ENCODE results near the gene CBY3. TPM values are rescaled to one million over a fixed set of nuclear protein-coding genes. Genes with fewer than 3 reads are reported as not detected.
"Not testable (repeated sequence)": the region's sequence is repeated elsewhere in the genome, so short reads cannot be mapped to it uniquely, and the experiment has no call there.

The CBY3 gene
- total and polyA plus RNA-seq, 2 donors (not counting 1 experiment from before 2014, with no cell fraction given) = 0.13 to 0.37 TPM

DNA sequence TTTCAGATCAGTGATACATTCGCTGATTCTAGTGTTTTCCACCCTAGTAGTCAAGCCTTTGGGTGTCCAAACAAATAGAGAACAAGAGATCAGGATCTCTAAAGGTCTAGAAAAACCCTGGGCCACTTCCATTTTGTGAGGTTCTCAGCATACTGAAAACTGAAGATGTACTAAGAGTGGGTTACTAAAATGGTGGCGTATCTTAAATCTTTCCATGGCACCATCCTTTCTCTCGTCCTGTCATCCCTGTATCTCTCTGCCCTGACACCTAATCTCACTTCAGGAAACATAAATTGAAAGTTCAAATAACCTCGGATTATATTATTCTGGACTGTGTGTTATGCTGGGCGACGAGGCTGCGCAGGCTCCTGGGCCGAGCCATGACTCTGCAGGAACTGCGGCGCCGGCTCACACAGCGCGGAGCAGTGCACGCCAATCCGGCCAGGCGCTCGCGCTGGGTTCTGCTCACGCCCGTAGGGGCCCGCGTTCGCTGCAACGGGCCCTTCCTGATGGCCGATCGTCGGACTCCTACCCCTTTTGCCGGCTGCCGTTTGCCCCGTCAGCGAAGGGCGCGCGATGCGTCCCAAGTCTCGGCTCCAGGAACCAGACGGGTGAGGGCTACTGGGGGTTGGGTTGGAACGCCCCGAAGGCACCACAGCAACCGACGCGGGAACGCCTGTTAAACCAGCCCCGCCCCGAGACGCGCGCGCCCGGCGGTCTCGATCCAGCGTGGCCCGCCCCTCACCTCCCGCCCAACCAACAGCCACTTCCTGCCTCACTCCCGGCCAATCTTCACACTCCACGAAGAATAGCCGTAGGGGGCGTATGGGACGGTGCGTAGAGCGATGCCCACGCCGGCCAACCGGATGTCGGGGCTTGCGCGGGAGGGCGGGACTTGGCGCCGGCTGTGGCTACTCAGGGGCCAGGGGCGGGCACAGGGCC lies 17.4 kb upstream of the CBY3 start:
- Histone ChIP-seq H3K4me2 (replicated peaks; ENCODE audit: low read depth, low read length, poor library complexity, severe bottlenecking) (peak overlapping the region; percentile 94), H2AFZ (ENCODE audit: insufficient read depth, low read depth, low read length, poor library complexity, severe bottlenecking) (peak overlapping the region; percentile 97), H3K9me3 (ENCODE audit: control extremely low read depth in 1 of 3, control insufficient read depth in 2 of 3, insufficient read depth in 1 of 3, low read length in 2 of 3) (peaks cover 0 to 4% (median 0%) of the 10 kb centered on the region in 3 donors), H3K4me3 (ENCODE audit: control extremely low read depth in 1 of 5, extremely low read depth in 1 of 5, insufficient read depth in 1 of 5, low read depth in 2 of 5, low read length in 4 of 5) (peak overlapping the region; percentile 65 to 95 (median 90)), H4K20me1 (ENCODE audit: control insufficient read depth, insufficient read depth, low read length, poor library complexity, severe bottlenecking) (peaks cover 23% of the 10 kb centered on the region), H3K27me3 (replicated peaks in 1 of 4; ENCODE audit: control extremely low read depth in 1 of 4, control insufficient read depth in 3 of 4, insufficient read depth in 4 of 4, low read length in 3 of 4) (no peaks in the 10 kb centered on the region), H3K79me2 (ENCODE audit: control insufficient read depth, insufficient read depth, low read length) (peaks cover 45% of the 10 kb centered on the region), H3K36me3 (replicated peaks in 1 of 2; ENCODE audit: control extremely low read depth in 1 of 2, control insufficient read depth in 1 of 2, extremely low read depth in 1 of 2, insufficient read depth in 2 of 2, low read length in 1 of 2) (peaks cover 2 to 5% of the 10 kb centered on the region in 2 experiments), H3K9ac (ENCODE audit: low read length) (peak overlapping the region; percentile 96), H3K27ac (ENCODE audit: low read length in 2 of 2) (peak overlapping the region; percentile 92 to 98), H3K4me1 (ENCODE audit: control insufficient read depth in 2 of 2, insufficient read depth in 2 of 2, low read length in 2 of 2) (peaks cover 16 to 27% of the 10 kb centered on the region in 2 donors)
- TF ChIP-seq, protein P1, sequence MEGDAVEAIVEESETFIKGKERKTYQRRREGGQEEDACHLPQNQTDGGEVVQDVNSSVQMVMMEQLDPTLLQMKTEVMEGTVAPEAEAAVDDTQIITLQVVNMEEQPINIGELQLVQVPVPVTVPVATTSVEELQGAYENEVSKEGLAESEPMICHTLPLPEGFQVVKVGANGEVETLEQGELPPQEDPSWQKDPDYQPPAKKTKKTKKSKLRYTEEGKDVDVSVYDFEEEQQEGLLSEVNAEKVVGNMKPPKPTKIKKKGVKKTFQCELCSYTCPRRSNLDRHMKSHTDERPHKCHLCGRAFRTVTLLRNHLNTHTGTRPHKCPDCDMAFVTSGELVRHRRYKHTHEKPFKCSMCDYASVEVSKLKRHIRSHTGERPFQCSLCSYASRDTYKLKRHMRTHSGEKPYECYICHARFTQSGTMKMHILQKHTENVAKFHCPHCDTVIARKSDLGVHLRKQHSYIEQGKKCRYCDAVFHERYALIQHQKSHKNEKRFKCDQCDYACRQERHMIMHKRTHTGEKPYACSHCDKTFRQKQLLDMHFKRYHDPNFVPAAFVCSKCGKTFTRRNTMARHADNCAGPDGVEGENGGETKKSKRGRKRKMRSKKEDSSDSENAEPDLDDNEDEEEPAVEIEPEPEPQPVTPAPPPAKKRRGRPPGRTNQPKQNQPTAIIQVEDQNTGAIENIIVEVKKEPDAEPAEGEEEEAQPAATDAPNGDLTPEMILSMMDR (IDR thresholded peaks at IDR 0.05) = no peak
- TF ChIP-seq EZH2 (IDR thresholded peaks at IDR 0.05; ENCODE audit: borderline replicate concordance, insufficient read depth, low read depth, low read length, poor library complexity, severe bottlenecking) = no peak
- DNase-seq (peak; percentile 99), ATAC-seq (ENCODE audit: low read depth) (peak; percentile 90)
- Mint-ChIP-seq H3K4me3 (peak overlapping the region; percentile 99), H3K9me3 (ENCODE audit: insufficient read depth) (no peaks in the 10 kb centered on the region), H3K27me3 (no peaks in the 10 kb centered on the region), H3K4me1 (peaks cover 30% of the 10 kb centered on the region), H3K27ac (peak overlapping the region; percentile 99)
- WGBS (ENCODE audit: insufficient coverage) = 1% methylated on average over 57 of the region's 72 CpGs
- POLR2A ChIA-PET = interaction anchor here (0.6 to 1.5 kb wide), 2 partner anchors 75 to 1567 kb away, joined by 6 to 7 read pairs; partner anchors contain the start of gene HNRNPH1
- CTCF ChIA-PET = interaction anchor here (0.7 to 1.5 kb wide), 2 partner anchors 18 to 20 kb away, joined by 3 to 9 read pairs; no protein-coding TSS in a partner anchor
- intact Hi-C loops (cut with micrococcal nuclease) = loop anchor here (1.0 to 10.0 kb wide), 10 partner anchors 20 to 1453 kb away; partner anchors contain the start of genes HNRNPH1, MAML1, RNF130 and TBC1D9B

DNA sequence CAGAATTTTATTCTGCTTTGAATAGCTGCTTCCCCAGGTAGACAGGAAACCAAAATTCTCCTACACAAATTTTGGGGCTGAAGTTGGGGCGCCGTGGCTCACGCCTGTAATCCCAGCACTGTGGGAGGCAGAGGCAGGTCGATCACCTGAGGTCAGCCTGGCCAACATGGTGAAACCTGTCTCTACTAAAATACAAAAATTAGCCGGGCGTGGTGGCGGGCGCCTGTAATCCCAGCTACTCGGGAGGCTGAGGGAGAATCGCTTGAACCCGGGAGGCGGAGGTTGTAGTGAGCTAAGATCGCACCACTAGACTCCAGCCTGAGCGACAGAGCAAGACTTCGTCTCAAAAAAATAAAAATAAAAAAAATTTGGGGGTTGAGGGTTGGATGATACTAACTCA lies 16.7 kb upstream of the CBY3 start:
- H3K9ac ChIP-seq (ENCODE audit: low read length) = peak overlapping the region; percentile 94
- 72% methylated on average over 4 of the region's 15 CpGs for WGBS (ENCODE audit: insufficient coverage)
- H3K4me1 ChIP-seq (ENCODE audit: control insufficient read depth in 2 of 2, insufficient read depth in 2 of 2, low read length in 2 of 2) = peaks cover 16 to 26% of the 10 kb centered on the region in 2 donors
- H4K20me1 ChIP-seq (ENCODE audit: control insufficient read depth, insufficient read depth, low read length, poor library complexity, severe bottlenecking) = peaks cover 15% of the 10 kb centered on the region
- H3K4me3 Mint-ChIP-seq = peak overlapping the region; percentile 99
- peak overlapping the region; percentile 61 for H3K27ac Mint-ChIP-seq
- ChIA-PET POLR2A (interaction anchor here (0.6 to 1.5 kb wide), 3 partner anchors 33 to 1568 kb away, joined by 3 to 7 read pairs (median 6); partner anchors contain the start of gene HNRNPH1), CTCF (interaction anchor here (0.7 to 1.5 kb wide), 2 partner anchors 17 to 19 kb away, joined by 3 to 9 read pairs; no protein-coding TSS in a partner anchor)
- H3K4me3 ChIP-seq (ENCODE audit: control extremely low read depth in 1 of 5, extremely low read depth in 1 of 5, insufficient read depth in 1 of 5, low read depth in 2 of 5, low read length in 4 of 5) = peak overlapping the region; percentile 57 to 95 (median 88)
- DNase-seq; H3K27me3 ChIP-seq (replicated peaks in 1 of 4; ENCODE audit: control extremely low read depth in 1 of 4, control insufficient read depth in 3 of 4, insufficient read depth in 4 of 4, low read length in 3 of 4); H3K9me3 ChIP-seq (ENCODE audit: control extremely low read depth in 1 of 3, control insufficient read depth in 2 of 3, insufficient read depth in 1 of 3, low read length in 2 of 3); H3K27me3 Mint-ChIP-seq; H3K36me3 ChIP-seq (replicated peaks in 1 of 2; ENCODE audit: control extremely low read depth in 1 of 2, control insufficient read depth in 1 of 2, extremely low read depth in 1 of 2, insufficient read depth in 2 of 2, low read length in 1 of 2); ATAC-seq (ENCODE audit: low read depth); H3K9me3 Mint-ChIP-seq (ENCODE audit: insufficient read depth): not testable (repeated sequence)
- H2AFZ ChIP-seq (ENCODE audit: insufficient read depth, low read depth, low read length, poor library complexity, severe bottlenecking) = peak overlapping the region; percentile 97
- H3K27ac ChIP-seq (ENCODE audit: low read length in 2 of 2) = peak overlapping the region; percentile 72 to 98
- H3K79me2 ChIP-seq (ENCODE audit: control insufficient read depth, insufficient read depth, low read length) = peaks cover 38% of the 10 kb centered on the region
- intact Hi-C loops (cut with micrococcal nuclease) = loop anchor here (10.0 kb wide), 2 partner anchors 207 to 1453 kb away; partner anchors contain the start of gene TBC1D9B
- peaks cover 30% of the 10 kb centered on the region for H3K4me1 Mint-ChIP-seq
- H3K4me2 ChIP-seq (replicated peaks; ENCODE audit: low read depth, low read length, poor library complexity, severe bottlenecking) = peak overlapping the region; percentile 94
